Caki2 (cell line): ENCODE data around the gene POLQ. TPM values are rescaled to one million over a fixed set of nuclear protein-coding genes. Genes with fewer than 3 reads are reported as not detected.

ENCODE experiments used
- DNase-seq: peaks from one replicate; pipeline ENCODE4 v3.0.0-alpha.2; 2015; ENCODE audit warnings: low read depth
- in situ Hi-C: cut with HindIII; loops from 2 replicates; pipeline ENCODE4 v1.10.0; 2016; ENCODE audit warnings: low sequenced_read_pairs, low pct_unique_long_range_greater_than_20kb, mixed read lengths
- total RNA-seq: library from RNA; depleted of rRNA; stranded (reverse); fragments of >200 nt; shearing (Covaris generic); gene quantifications from 2 replicates; pipeline ENCODE4 v1.2.3, GENCODE V29; 2014; ENCODE audit warnings: low replicate concordance

The POLQ gene
- total RNA-seq, 1 experiment from 2014 or later, result 3.0 TPM

DNA sequence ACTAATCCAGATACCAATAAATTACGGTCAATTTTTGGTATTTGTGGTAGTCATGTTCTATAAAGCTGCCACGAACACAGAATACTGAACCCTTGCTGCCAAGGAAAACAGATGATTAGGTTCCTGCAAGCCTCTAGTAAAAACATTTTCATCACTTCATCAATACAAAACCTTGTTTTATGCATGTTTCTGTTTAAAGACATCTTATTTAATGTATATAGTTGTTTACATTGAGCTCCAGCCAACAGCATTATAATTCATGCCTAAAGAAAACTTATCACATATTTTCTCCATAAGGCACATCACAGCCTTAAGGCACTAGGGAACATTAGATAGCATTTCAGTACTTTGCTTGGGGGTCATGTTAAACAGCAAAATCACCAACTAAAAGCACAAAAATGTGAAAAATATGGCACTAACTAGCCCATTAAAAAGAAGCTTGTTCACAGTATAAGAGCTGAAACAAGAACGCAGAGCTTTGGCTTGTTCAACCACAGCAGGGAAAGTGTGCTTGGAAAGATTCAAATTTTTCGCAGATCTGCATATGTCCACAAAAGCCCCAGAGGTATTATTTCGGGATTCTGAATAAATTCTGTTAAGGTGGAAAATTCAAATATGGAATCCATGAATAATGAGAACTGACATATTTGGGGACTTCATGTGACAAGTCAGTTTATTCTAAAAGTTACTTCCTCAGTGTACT is 27.7 kb downstream of the POLQ start:
- no peak for DNase-seq
- in situ Hi-C loops, result no loop called here

DNA sequence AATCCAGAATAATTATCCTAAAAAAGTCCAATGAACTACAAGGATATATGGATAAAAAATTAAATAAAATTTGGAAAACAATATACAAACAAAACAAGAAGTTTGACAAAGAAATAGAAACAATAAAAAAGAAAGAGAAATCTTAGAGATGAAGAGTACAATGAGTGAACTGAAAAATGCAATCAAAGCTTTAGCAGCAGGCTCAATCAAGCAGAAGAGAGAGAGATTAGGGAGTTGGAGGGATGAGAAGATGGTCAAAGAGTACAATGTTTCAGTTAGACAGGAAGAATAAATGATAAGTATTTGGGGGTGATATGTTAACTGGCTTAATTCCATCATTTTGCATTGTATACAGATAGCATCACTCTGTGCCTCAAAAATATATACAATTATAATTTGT is 29.9 kb downstream of the POLQ start:
- in situ Hi-C loops, result no loop called here
- no peak for DNase-seq

DNA sequence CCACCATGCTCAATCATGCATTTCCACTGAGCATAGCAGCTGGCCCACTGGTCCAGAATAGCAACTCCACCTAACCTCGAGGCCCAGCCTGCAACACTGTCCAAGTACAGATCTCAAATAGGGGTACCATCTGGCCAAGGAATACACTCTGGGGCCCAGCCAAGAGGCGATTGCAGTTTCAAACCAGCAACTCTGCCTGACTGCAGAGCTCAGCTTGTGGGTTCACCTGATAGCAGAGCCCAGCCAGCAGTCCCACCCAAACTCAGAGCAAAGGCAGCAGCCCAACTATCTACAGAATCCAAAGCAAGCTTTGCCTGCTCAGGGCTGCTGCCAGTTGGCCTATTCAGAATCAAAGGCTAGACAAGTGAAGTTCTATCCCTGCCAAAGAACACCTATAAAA is 30.5 kb downstream of the POLQ start:
- in situ Hi-C loops, result no loop called here

DNA sequence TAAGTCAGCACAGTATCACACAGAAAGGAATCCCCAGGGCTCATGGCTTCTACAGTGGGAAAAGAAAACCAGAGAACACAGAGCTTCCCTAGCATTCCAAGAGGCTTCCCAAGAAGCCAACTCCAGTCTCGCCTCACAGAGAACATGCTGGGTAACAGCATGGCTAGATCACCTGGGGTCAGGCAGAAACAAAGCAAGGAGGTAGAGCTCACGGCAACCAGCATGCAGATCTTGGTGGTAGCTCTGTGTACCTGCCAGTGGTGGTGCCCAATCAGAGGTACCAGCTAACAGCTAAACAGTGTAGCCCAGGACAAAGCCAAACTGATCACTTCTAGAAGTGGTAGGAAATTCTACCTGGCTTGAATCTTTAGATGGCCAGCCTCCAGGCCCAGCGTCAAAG is 31.3 kb downstream of the POLQ start:
- DNase-seq, result no peak
- in situ Hi-C loops, result no loop called here

More for the DNA sequence above, 30.5 kb downstream of the POLQ start:
- DNase-seq, result no peak

DNA sequence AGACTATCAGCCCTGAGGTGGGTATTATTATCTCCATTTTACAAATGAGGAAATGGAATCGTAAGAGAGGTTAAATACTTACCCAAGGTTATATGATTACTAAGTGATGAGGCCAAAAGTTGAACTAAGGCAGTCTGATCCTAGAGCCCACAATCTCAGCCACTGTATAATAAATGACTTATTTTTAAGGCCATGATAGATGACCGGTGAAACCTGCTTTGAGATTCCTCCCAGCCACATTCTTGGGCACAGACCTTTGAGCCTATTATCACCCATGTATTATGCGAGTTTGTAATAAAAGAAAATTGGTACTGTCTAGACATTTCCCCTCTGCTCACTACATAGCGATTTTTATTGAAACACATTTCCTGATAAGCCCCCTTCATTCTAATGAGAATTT is 37.4 kb downstream of the POLQ start:
- DNase-seq, result no peak
- in situ Hi-C loops, result no loop called here

DNA sequence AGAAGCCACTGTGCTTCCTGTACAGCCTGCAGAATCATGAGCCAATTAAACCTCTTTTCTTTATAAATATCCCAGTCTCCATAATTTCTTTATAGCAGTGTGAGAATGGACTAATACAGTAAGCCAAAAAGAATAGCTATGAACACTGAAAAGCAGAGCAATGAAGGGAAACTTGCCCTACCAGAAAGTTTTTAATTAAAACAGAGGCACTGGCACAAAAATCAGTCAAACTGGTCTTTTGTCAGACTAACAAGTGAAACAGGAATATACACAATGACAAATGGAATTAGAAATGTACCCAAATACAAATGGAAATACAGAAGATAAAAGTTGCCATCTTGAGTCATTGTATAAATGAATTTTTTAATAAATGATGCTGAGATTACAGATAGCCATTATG is 40.5 kb downstream of the POLQ start:
- no peak for DNase-seq
- in situ Hi-C loops, result no loop called here

DNA sequence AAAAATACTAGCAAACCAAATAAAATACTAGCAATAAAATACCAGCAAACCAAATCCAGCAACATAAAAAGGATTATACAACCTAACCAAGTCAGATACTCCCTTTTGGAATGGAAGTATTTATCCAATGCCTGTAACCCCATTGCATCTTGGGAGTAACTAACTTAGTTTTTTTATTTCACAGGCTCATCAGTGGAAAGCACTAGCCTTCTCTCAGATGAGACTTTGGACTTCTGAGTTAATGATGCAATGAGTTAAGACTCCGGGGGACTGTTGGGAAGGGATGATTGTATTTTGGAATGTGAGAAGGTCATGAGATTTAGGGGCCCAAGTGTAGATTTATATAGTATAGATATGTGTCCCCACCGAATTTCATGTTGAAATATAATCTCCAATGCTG is 41.2 kb downstream of the POLQ start:
- no peak for DNase-seq
- in situ Hi-C loops, result no loop called here

DNA sequence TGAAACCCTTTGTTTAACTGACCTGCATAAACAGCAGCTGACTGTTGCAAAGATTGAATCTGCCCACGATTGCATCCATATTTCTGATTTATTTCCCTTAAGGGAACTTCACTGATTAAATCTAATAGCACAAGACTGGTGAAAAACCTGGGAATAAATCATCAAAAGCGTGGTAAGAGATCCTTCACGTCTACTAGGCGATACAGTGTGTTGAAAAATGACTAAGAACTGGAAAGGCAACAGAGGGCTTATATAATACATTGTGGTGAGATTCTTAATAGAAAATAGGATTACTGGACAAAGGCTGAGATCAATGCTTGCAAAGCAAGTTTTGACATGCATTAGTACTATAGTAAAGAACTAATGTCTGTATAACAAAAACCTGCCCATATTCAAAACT is 49.0 kb downstream of the POLQ start:
- no peak for DNase-seq

DNA sequence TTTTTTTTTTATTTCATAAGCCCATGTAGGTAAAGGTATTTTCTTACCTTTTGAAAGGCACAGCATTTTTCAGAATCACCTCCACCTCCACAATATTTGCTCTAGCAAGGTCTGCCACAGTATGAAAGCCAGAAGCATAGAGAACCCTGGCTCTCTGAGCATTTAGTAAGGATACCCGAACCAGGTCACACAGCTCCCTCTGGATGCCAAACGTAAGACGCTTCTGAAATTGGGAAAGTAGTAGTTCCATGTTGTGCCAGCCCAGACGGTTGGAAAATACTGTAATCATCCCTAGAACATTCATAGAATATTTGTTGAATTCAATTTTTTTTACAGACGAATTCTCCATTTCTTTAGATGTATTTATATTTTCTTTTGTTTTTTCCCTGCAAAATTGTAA is 52.4 kb downstream of the POLQ start:
- in situ Hi-C loops, result no loop called here
- DNase-seq, result no peak

More for the DNA sequence above, 49.0 kb downstream of the POLQ start:
- in situ Hi-C loops, result no loop called here

DNA sequence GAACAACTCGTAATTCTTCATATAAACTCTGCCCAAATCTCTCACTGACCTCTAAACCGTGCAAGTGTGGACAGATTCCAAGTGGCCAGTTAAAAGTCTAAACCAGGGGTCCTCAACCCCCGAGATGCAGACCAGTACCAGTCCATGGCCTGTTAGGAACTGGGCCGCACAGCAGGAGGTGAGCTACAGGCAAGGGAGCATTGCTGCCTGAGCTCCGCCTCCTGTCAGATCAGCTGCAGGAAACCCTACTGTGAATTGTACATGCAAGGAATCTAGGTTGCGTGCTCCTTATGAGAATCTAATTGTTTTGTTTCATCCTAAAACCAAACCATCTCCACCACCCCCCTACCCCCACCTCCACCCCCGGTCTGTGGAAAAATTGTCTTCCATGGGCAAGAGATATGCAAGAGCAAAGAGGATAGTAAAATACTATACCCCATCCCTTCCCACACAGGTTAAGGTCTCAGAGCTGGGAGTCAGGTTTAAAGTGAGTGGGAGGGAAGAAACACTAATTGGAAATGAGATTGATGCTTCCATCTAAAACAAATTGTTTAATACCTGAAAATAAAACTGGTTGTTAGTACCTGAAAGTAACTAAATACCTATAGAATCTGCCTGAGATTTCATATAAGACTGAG is 54.0 kb downstream of the POLQ start:
- DNase-seq, result no peak
- in situ Hi-C loops, result no loop called here

DNA sequence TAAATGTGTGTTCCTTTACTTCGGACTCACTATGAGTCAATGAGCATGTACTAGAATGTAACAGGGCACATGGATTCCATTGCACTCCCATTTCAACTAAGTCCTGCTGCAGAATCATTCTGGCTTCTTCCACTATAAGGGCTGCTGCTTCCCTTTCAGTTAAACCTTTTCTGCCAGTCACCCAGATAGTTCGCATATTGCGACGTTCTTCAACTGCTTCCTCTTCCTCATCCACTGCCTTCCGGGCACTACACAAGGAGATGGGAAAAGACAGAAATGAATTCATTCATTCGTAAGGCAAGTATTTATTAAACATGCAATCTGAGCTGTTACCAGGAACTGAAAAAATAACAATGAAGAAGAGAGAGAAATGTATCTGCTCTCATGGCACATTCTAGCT is 55.6 kb downstream of the POLQ start:
- in situ Hi-C loops, result no loop called here

DNA sequence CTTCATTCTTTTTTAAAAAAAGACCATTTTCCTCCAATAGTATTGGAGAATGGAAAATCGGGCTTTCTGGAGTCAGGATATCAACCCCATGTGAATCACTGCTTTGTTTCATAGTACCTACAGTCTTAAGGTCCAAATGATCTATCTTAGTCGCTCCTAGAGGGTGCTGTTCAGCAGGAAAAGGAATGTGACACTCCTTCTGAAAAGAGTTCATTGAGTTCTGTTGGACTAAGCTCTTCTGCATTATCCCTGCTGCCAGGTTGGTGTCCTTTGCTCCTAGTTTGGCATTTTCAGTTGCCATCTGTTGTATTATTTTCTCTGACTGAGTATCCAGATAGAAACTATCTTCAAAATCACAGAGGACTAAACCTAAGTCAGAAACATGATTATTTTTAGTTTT is 57.2 kb downstream of the POLQ start:
- DNase-seq, result no peak
- in situ Hi-C loops, result no loop called here

More for the DNA sequence above, 55.6 kb downstream of the POLQ start:
- no peak for DNase-seq

DNA sequence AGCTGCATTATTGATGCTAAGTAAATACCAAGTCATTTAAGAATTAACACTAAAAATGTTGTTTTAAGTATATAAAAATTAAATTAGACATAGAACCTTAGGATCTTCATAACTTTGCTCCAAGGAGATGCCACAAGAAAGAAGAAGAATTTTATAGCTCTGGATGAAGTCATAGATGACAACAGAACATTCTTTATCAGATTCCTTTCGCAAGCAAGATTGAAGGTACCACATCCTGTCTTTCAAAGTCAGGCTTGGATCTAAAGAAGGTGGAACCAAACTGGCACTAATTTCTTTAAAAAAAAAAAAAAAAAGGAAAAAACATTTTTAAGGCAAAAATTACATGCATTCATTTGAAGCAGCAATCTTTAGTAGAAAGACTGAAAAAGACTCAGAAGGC is 62.5 kb downstream of the POLQ start:
- in situ Hi-C loops, result no loop called here
- no peak for DNase-seq

DNA sequence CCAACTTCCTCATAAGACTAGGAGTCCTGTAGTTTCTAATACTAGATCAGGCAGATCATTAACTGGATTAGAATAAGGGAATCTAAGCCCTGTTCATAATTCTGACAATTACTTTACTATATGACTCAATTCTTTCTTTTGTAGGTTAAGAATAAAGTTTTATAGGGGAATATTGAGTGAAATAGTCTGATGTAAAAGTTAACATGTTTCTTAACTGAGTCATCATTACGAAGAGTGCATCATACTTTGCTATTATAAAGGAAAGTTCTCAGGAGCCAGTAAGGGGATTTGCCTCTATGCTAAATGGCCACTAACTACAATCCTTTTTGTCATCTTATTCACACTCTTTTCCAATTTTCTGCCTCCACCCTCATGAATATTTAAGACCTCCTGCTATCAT is 63.1 kb downstream of the POLQ start:
- in situ Hi-C loops, result no loop called here

DNA sequence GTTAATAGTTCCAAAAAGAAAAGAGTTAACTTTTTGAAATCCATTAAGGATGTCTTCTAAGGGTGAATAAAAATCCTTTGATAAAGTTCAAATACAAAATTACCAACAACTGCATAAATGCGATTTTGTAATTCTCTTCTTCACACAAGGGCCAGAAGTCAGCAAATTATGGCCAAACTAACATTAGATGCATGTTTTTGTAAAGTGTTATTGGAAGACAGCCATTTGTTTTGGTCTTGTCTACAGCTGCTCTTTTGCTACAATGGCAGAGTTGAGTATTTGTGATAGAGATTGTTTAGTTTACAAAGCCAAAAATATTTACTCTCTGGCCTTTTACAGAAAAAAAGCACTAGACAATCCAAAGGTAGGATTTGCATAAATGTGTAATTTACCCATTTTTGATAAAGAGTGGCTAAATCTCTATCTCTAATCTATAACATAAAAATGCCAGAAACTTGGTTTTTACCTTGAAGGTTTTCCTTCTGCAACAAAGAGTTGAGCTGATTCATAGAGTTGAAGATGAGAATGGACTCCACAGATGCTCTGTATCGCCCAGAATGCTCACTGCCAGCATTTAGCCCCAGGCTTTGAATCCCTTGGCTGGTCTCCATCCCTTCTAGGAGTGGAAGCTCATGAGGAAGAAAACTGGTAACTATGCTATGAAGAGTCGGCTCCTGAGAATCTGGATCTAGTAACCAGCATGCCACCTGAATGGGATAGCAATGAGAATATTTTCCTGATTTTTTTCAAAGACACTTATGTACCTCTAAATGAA is 64.5 kb downstream of the POLQ start:
- in situ Hi-C loops, result no loop called here
- no peak for DNase-seq

More for the DNA sequence above, 63.1 kb downstream of the POLQ start:
- peak; percentile 31 for DNase-seq

DNA sequence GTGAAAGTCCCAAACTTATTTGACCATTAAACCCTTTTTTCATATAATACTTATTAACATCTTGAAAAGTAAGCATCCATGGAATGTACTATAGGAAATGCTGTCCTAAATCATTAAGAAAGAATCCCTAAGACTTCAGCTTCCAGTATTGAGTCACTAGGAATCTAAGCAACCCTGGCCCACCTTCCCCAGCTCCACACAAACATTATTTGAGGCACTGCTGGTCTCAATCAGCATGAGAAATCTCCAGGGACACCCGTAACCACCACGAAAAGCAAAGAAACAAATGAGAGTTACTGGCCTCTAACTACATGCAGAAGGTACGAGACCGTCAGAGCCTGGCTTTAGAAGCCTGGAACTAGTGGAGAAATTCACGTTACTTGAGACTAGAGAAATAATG is 68.2 kb downstream of the POLQ start:
- DNase-seq, result no peak
- in situ Hi-C loops, result no loop called here

DNA sequence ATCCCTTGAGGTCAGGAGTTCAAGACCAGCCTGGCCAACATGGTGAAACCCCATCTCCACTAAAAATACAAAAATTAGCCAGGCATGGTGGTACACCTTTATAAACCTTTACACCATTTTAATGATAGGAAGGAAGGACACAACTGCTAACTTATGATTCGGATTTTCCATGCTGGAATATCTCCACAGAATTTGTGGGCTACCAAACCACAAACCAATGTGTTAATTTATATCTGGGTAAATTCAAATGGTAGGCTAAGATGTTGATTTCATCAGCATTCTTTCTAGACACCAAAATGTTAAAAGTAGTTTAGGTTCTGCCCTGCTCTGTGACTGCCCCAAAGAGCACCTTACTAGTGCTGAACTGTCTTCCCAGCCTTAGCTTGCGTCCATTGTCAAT is 72.8 kb downstream of the POLQ start:
- no peak for DNase-seq
- in situ Hi-C loops, result no loop called here

DNA sequence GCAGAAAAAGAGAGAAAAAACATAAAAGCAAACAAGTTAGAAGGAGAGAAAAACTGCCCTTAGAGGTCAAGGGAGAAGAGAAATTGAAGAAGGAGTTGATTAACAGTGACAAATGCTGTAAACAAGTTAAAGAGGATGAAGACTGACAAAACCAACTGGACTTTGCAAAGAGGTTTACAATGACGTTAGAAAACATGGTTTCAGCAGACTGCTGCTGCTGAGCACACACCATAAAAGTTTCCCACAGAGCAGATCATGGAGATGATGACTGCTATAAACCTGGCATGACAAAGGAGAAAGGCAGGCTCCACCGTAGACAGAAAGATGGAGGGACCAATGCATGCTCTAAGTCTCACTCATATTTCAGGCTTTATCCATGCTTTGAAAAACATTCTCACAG is 78.7 kb downstream of the POLQ start:
- DNase-seq, result no peak
- in situ Hi-C loops, result no loop called here

DNA sequence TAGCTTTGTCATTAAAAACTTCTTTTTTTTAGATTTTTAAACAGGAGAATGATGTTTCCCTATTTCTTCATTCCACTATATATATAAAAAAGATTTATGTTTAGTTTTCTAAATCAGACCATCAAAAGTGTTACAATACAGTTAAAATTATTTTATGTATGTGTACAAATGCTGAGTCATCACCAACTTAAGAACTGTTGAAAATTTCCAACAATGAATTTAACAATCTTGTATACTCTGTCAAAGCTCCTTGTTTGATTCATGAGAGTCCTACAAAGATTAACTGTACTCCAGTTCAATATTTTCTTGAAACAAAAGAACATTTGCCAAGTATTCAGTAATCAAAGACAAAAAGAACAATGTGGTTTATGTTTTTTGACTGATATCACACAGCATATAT is 82.0 kb downstream of the POLQ start:
- no peak for DNase-seq
- in situ Hi-C loops, result no loop called here
